NCI-H146 treated with DMSO at 0.1 percent for 48 hours (cell line): Measurements from ENCODE around the gene SRPK2.
"Not testable (repeated sequence)": the region's sequence is repeated elsewhere in the genome, so short reads cannot be mapped to it uniquely, and the experiment has no call there.

ENCODE experiments used
- DNase-seq: peaks from one replicate; lab custom pipeline; 2025; ENCODE audit not compliant: unreplicated experiment; lab: John Stamatoyannopoulos, UW

Gene SRPK2

DNA sequence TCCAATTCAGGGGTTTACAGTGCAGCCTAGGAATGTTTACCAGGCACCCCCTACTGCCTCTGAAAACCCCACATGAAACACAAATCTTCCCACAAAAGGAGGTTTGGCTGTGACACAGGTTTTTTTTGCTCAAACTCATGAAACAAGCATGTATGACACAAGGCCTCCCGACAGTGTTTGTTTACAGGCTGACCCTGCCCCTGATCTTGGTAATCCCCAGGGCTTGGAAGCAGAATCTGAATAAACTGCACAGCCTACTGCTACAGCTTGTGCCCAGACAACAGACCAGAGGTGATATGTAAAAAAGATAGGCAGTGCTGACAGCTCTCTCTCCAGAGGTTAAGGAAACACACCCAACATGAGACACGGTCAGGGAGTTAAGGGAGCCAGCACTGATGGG lies 190.5 kb downstream of the SRPK2 start:
- DNase-seq = no peak

DNA sequence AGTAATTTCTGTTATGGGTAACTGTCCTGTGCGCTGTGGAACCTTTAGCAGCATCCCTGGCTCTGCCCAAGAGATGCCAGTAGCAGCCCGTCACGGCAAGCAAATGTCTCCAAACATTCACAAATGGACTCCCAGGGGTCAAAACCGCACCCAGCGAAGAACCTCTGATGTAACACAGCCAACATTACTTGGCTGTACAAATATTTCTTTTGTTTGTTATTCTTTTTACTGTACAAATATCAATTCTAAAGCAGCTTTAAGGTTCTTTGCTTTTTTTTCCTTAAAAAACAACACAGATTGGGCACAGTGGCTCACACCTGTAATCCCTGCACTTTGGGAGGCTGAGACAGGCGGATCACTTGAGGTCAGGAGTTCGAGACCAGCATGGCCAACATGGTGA lies 192.2 kb downstream of the SRPK2 start:
- DNase-seq = no peak

DNA sequence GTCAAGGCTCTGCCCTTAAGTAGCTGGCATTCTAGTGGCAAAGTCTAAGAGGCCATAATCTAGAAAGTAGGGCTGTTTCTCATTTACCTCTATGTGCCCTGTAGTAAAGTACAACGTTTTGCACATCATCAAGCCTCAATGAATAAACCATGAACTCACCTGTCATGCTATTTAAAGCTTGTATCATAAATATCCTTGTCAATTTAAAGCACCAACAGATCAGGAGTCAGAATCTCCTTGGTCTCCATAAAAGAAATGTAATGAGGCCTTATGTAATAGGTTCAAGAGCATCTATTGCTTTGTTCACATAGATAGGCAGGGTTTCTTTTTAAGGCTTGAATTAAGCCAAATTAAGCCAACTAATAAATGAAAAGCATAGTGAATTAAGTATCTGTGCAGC lies 192.8 kb downstream of the SRPK2 start:
- DNase-seq = no peak

DNA sequence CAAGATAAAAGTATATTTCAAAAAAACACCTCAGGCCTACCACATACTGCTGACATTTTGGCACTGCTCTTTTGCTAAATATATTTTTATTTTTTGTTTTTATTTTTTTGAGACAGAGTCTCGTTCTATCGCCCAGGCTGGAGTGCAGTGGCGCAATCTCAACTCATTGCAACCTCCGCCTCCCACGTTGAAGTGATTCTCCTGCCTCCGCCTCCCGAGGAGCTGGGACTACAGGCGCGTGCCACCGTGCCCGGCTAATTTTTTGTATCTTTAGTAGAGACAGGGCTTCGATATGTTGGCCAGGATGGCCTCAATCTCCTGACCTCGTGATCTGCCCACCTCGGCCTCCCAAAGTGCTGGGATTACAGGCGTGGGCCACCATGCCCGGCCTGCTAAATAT lies 193.8 kb downstream of the SRPK2 start:
- not testable (repeated sequence) for DNase-seq

DNA sequence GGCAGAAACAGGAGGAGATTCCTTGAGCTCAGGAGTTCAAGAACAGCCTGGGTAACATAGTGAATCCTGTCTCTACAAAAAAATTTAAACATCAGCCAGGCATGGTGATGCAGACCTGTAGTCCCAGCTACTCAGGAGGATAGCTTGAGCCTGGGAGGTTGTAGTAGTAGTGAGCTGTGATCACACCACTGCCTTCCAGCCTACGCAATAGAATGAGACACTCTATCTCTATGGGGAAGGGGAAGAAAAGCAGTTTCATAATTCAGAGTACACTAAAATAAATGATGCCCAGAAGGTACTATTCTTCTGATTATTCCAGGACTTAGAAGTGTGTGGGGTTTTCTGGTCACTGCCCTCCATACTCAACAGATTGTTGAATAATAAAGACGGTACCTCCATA lies 197.4 kb downstream of the SRPK2 start:
- no peak for DNase-seq

DNA sequence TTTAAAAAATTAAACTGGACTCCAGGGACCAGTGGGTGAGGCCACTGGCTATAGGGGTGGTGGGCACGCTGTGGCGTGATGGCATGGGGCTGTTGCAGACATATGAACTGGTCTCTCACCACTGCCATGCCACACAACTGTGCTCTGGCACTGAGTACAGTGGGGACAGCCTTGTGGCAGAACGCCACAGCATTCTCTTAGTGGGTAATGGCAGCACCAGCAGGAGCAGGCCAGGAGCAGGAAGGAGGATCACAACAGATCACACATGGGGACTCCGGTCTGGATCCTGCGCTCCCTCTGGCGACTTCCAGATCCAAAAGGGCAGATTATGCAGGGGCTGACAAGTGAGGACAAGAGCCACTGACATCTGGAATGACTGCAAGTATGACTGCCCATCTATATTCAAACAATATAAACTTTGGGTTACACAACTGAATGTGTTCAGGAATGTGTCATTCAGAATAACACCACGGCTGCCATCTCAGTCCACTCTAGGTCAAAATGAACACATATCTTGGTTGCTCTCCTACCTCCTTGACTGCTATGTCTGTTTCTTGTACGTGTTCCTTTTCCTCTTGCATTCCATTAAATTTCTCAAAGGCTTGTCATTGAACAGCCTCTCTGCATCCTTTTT lies 198.7 kb downstream of the SRPK2 start:
- no peak for DNase-seq

DNA sequence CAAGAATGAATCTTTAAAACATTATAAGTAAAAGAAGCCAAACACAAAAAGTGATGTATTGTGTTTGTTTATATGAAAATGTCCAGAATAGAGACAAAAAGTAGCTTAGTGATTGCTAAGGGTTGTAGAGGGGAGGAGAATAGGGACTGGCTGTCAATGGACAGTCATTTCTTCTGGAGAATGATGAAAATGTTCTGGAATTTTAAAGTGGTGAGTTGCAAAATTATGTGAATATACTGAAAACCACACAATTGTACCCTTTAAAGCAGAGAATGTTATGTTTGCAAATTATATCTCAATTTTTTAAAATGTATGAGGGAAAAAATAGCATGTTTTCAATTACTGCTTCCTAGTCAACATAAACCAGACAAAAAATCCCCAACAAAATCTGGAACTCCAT lies 200.5 kb downstream of the SRPK2 start:
- DNase-seq = no peak

DNA sequence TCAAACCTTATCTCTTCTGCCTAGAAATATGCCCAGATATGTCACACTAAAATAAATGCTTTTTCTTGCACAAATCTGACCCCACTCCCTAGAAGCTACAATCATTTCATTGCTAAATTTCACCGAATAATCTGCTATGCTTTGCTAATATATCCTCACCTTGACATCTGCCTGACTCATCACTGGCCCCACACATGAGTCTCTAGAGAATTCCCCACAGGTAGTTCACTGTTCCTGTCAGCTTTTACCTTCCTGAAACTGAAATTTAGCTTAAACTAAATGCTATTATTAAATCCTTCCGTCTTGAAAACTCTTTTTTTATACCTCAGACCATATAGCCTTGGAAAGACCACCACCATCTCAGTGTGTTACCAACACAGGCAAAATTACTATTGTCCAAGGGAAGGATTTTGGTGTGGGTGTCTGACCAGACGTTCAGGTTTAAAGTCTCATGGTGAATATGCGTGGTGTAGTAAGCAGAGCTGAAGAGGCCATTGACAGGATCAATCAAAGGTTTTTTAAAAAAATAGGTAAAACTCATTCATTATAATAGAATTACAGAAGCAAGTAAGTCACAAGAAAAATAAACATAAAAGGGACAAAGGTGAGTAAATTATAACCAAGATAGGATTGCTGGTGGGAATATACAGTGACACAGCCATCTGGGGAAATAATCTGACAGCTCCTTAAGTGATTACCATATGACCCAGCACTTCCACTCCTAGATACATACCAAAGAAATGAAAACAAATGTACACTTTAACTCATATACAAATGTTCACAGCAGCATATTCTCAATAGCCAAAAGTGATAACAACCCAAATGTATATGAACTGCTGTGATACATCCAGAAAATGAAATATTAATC lies 201.2 kb downstream of the SRPK2 start:
- no peak for DNase-seq

DNA sequence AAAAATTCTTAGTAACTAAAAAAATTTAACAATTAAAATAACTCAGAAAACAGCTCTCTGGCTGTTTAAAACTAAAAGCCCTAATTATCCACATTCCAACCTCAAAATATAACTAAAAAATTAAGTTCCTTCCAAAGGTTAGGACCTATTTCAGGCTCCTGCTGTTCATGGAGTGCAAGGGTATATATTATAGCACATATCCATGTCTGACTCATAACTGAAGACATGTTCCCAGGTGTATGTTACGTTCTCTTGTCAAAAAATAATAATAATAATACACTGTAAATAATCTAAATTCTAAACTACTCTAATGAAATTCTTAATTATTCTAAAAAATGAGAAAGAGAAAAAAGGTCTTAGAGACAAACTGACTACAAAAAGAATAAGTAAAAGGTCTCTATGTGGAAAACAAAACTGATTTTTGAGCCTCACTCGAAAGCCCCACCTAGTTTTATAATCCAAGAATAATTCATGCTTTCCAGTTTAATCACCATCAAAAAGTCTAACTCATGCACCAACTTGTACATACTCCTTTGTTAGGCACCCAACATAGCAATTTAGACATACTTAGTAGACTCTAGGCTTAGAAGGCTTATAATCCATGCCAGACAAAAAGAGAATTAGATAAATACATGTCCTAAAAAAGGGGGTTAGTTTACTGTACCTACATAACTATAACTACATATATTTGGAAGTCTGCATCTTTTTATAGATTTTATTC lies 203.3 kb downstream of the SRPK2 start:
- DNase-seq = no peak

DNA sequence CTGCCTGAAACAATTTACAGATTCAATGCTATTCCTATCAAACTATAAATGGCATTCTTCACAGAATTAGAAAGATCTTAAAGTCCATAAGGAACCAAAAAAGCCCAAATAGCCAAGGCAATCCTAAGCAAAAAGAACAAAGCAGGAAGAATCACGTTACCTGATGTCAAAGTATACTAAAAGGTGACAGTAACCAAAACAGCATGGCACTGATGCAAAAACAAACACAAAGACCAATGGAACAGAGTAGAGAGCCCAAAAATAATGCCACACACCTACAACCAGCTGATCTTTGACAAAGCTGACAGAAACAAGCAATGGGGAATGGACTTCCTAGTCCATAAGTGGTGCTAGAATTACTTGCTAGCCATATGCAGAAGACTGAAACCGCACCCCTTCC lies 208.7 kb downstream of the SRPK2 start:
- no peak for DNase-seq

DNA sequence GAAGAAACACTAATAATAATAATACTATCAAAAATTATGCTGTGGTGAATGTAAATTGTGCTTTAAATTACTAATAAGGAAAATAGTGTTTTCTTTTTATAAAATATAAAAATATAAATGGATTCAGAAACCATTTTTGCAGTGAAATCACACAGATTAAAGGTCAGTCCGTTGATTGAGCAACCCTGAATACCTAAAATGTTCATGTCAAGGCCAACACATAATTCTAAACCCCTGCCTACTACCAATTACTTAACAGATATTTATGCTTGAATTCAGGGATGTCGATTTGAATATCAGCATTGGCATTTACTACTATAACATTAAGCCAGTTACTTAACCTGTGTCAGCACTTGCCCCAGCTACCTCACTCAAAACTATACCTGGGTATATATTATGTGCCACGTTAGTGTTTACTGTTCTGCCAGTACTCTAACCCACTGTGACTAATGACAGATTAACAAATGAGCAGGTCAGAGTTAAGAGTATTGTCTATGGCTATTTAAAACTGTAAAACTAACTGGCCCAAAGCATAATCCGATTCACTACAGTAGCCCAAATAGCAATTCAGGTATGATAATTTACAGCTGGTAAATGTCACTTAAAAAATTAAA lies 209.7 kb downstream of the SRPK2 start:
- no peak for DNase-seq

DNA sequence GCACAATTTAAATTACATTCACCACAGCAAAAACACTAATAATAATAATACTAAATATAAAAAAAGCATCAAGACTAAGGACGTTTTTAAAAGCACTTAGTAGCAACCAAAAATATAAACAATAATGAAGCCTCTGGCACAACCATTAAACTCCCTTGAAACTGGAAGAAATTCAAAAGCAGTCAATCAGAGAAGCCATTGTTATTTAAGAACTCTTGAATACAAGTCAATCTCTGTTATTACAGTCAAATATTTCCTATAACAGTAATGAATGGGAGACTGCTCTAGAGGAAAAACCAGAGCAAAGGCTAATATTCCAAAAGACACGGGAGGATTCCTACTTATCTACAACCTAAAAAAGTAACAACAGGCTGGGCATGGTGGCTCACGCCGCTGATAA lies 210.5 kb downstream of the SRPK2 start:
- DNase-seq = no peak

DNA sequence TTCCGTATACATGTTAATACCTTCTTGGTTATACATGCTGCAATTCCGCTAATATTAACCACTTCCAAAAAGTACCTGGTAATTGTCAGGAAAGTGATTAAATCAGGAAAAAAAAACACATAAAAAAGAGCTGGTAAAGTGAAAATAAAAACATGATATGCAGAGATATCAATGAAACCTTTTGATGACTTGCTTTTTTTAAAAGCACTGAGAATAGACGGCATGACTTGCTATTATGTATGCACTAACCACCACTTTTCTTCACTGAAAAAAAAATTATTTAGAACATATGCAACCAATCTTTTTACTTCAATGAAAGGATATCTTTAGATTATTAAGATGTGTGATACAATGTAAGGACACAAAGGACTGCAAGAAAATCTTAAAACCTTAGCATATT lies 211.7 kb downstream of the SRPK2 start:
- no peak for DNase-seq

DNA sequence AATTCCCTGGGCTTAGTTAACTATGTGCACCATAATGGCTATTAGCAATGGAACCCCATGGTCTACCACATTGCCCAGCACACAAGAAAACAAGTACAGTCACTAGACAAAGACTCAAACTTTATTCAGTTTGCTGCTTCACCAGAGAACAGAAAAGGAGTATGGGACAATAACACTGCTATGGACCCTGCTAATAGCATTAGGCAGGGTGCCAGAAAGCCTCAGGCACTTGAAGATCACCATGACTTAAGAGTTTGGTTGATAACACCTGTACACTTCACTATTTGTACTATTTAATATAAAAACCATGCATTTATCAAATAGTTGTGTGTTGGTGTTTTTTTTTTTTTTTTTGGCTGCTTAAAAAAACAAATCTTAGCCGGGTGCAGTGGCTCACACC lies 215.1 kb downstream of the SRPK2 start:
- peak; percentile 20 for DNase-seq

DNA sequence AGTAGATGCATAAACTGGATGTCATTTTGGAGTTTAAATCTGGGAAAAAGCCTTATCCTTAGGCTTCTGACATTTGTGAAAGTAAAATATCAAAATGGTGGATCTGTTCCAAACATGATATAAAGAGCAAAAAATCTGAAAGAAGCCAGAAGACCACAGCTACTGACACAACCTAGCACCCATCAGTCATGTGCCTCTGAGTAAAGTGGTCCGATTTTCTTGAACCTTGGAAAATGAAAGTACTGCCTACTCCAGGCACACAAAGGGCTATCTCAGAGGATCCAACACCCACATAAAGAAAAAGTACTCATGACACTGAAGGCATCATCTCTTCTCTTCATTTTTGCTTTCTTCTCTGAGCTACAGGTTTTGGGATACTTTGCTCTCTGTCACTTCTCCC lies 224.0 kb downstream of the SRPK2 start:
- no peak for DNase-seq

DNA sequence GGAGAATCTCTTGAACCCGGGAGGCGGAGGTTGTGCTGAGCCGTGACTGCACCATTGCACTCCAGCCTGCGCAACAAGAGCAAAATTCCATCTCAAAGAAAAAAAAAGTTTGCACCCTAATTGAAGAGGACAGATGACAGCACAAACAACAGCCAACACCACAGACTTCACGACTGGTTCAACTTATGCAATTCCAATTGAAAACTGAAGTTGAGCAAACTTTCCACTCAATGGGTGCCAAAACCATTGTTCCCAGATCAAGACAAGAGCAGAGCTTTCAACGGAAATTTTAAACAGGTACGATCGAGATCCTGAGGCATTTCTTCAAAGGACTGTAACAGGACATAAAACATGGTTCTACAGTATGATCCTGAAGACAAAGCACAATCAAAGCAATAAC lies 225.0 kb downstream of the SRPK2 start:
- DNase-seq = no peak

DNA sequence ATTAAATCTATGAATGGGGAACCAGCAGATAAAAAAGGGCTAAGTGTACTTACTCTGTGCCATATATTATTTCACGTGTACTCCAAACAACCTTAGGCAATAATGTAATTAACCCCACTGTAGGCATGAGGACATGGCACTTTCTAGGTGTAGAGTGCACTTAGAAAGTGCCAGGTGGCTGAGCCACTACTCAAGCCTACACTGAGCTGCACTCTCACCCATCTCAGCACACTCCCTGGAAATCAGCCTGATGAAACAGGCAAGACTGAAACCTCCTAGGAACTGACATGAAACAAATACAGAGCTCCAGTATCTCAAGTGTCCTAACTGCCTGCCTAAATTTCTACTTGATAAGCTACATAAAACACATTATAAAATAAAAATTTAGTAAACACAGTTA lies 227.4 kb downstream of the SRPK2 start:
- DNase-seq = no peak

DNA sequence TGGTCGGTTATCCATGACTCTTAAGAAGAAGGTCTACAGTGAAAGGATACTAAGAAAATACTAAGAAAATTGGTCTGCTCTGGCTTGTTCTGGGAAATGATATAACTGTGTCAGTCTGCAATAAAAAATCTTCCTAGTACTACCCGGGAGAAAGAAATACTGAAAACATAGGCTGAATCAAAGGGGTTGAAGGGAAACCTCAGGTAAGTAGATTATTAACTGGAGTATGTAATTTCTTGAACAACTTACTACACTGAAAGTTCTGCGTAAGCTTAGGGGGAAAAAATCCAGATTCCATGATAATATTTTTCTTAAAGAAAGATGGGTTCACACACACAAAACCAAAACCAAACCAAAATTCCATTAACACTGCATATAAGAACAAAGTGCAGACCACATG lies 231.4 kb downstream of the SRPK2 start:
- no peak for DNase-seq

DNA sequence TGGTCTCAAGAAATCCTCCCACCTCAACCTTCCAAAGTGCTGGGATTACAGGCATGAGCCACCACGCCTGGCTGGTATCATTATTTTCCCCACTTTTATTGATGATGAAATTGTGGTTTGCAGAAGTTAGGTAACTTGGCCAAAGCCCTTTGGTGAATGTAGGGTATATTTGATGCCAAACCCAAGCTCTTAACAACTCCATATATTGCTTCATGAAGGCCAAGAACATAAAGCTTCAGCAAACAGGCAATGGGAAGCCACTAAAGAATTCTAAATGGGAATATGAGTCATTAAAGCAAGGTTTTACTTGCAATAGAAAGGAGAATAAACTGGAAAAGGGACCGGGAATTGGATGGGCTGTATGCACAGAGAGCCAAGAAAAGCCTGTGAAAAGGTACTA lies 232.0 kb downstream of the SRPK2 start:
- DNase-seq = no peak

DNA sequence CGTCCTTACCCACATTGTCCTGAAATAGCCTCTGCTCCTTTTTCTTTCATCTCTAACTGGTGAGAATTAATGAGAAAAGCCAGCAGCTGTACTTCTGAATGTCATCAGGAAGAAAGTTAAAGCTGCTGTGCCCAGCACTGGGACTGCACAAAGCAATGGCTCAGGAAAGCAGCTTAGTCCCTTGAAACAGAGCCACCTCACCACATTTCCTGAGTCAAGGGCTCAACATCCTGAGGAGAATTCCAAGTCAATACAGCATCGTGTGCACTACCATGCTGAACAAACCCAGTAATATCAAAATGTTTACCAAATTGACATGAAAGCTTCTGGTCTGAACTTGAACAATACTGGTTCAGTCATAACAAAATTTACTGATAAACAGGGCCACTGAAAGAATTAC lies 234.6 kb downstream of the SRPK2 start:
- DNase-seq = no peak

DNA sequence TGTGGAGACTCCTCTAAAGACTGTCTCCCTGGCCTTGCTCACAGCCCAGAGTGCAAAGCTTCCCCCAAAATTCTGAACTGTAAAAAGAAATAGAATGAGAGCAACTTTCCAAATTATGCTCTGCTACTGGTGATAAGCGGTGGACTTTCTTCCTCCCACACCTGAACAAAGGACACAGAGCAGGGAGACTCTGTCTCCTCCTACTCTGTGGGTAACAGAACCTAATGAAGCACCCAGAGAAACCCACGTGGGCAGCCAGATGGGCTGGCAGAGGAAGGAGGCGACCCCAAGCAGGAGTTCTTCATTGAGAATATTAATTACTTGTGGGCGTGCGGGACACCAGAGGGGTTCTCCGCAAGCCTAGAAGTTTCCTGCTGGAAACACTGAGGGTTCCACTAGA lies 235.2 kb downstream of the SRPK2 start:
- no peak for DNase-seq

DNA sequence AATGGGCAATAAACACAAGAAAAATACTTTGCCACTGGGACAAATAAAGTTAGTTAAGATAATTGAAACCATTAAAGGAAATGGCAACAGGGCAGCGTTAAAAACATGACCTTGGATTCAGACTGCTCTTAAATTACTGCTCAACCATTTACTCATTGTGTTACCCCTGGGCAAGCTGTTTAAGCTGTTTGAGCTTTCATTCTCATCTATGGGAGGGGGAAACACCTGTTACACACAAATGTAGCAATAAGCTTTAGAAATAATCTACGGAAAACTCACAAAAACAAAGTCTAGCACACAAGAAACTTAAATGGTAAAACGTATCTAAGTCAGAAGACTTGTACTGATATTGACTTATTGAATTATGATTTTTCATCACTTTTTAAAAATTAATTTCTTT lies 237.6 kb downstream of the SRPK2 start:
- no peak for DNase-seq
